Ectodermal cell (in vitro differentiated cells): ENCODE results near the gene AANAT. TPM values are rescaled to one million over a fixed set of nuclear protein-coding genes. Genes with fewer than 3 reads are reported as not detected.

Experiments used
- H3K27ac ChIP-seq: 2 replicates; pipeline ENCODE4 v1.7.0; 2013; ENCODE audit warnings: mild to moderate bottlenecking, low read depth, low read length; ENCODE audit not compliant: insufficient read depth, poor library complexity, severe bottlenecking
- H3K27me3 ChIP-seq: 2 replicates; pipeline ENCODE4 v1.7.0; 2013; ENCODE audit warnings: mild to moderate bottlenecking, low read length; ENCODE audit not compliant: insufficient read depth, control insufficient read depth, poor library complexity, severe bottlenecking
- H3K36me3 ChIP-seq: one replicate; pipeline ENCODE4 v1.7.0; 2013; ENCODE audit warnings: low read length; ENCODE audit not compliant: control insufficient read depth, insufficient read depth
- H3K4me1 ChIP-seq: one replicate; pipeline ENCODE4 v1.7.0; 2013; ENCODE audit warnings: low read length; ENCODE audit not compliant: control insufficient read depth, insufficient read depth
- H3K4me3 ChIP-seq: 2 replicates; pipeline ENCODE4 v1.7.0; 2013; ENCODE audit warnings: low read depth, low read length, control low read depth; ENCODE audit not compliant: insufficient read depth
- H3K9me3 ChIP-seq: 2 replicates; pipeline ENCODE4 v1.7.0; 2013; ENCODE audit warnings: mild to moderate bottlenecking, low read length, moderate library complexity; ENCODE audit not compliant: control insufficient read depth
- WGBS, 2 experiments: methylation state at CpG; one replicate each; pipeline ENCODE4 v1.1.7; 2013; ENCODE audit warnings: missing lambda C conversion rate in 2 of 2; 5-methylcytosine and 5-hydroxymethylcytosine counted together
- polyA plus RNA-seq, 4 experiments: library from polyadenylated mRNA; stranded (reverse); fragments of 50-300 nt; gene quantifications; one replicate each; pipeline ENCODE4 v1.2.3, GENCODE V29; 2013

Gene AANAT
- polyA plus RNA-seq (2013, experiment 1 of 4): 0.59 TPM
- not detected for polyA plus RNA-seq (2013, experiment 2 of 4)
- polyA plus RNA-seq (2013, experiment 3 of 4): not detected
- 1.0 TPM for polyA plus RNA-seq (2013, experiment 4 of 4)

DNA sequence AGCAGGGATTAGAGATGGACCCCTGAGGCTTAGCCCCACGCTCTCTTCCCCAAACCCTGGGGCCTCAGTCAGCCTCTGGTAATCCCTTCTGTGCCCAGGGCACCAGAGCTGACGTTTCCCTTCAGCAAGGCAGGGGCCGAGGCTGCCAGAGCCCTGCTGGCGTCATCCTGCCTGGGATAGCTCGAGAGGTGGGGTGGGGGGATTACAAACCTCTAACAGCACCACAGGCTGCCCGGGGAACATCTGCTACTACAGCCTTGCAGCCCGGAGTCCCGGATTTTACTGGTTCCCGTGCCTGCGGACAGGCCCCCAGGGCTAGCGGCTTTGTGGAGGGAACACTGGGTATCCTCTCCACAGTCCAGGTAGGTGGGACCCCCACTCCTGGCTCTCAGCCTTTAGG is at the start of gene AANAT:
Gene AANAT (plus strand): TSS at position 238 of the 400 bp plus-strand sequence. CDS start 1,144 bp downstream, outside the sequence.
- 35% methylated on average over 11 of the region's 11 CpGs for WGBS, 2 experiments
- peak within 1 kb of the TSS; percentile 66 for H3K27ac ChIP-seq
- no peaks in the 10 kb centered on the region for H3K9me3 ChIP-seq
- H3K4me3 ChIP-seq: no peak within 1 kb of the TSS
- no peaks in the 10 kb centered on the region for H3K27me3 ChIP-seq
- no peaks in the 10 kb centered on the region for H3K36me3 ChIP-seq
- peaks cover 12% of the 10 kb centered on the region for H3K4me1 ChIP-seq

DNA sequence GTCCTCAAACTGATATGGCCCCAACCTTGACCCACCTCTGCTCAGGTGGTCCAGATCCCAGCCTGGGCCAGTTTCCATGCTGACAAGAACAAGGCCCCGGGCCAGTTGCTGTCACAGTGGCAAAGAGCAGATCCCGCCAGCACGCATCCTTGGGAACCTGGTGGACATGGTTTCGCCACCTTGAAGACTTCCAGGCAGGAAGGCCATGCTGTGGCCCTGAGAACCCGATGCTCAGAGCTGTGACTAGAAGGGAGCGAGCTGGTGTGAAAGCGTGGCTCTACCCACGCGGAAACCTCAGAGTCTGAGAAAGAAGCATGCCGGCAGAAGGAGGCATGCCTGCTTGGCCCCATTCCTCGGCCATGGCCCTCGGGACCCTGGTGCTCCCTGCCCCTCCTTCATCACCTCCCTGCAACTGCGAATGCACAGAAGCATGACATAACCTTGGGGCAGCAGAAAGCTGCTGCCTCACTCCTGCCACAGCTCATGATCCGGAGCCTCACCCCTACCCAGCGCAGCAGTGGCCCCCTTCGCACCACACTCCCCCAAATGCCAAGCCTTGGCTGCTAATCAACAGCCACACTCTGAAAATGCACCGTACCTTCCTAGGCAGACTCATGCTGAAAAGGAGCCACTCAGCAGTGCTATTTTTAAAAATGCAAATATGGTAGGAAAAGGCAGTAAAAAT is 47.7 kb upstream of the AANAT start:
- WGBS, 2 experiments: 95 to 96% methylated on average over 17 of the region's 17 CpGs
- no peak overlapping the region for H3K27ac ChIP-seq
- H3K4me3 ChIP-seq: no peak overlapping the region
- peaks cover 9% of the 10 kb centered on the region for H3K4me1 ChIP-seq
- H3K36me3 ChIP-seq: no peaks in the 10 kb centered on the region
- H3K27me3 ChIP-seq: no peaks in the 10 kb centered on the region
- no peaks in the 10 kb centered on the region for H3K9me3 ChIP-seq

DNA sequence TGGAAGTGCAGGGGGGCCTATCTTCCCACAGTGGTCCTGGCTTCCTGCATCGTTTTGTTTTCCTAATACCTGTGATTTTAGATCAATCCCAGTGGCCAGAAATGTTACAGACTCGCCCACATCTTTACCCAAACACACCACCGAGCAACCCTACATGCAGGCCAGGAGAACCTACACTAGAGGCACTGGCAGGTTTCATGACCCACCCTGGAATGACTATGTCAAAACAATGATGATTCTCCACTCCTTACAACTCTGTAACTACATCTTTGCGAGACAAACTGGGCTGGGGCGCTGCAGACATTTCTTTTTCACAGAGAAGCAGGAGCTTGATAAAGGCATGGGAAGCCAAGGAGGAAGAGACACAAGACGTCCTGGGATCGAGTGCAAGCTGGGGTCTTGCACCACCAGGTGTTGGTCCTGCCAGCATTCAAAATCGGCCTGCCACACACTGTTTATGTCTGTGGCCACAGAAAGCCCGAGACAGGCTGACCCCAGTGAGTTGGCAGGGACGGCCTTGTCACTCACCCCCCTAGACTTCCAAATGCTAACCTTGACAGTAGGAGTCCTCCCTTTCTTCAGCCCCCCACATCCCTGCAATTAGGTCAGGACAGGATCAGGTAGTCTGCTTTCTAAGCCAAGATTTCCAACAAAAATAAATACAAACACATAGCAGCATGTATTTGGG is 46.9 kb upstream of the AANAT start:
- no peak overlapping the region for H3K27ac ChIP-seq
- 90 to 92% methylated on average over 10 of the region's 10 CpGs for WGBS, 2 experiments
- H3K4me1 ChIP-seq: peaks cover 4% of the 10 kb centered on the region
- H3K36me3 ChIP-seq: no peaks in the 10 kb centered on the region
- no peaks in the 10 kb centered on the region for H3K27me3 ChIP-seq
- H3K4me3 ChIP-seq: no peak overlapping the region
- H3K9me3 ChIP-seq: no peaks in the 10 kb centered on the region

DNA sequence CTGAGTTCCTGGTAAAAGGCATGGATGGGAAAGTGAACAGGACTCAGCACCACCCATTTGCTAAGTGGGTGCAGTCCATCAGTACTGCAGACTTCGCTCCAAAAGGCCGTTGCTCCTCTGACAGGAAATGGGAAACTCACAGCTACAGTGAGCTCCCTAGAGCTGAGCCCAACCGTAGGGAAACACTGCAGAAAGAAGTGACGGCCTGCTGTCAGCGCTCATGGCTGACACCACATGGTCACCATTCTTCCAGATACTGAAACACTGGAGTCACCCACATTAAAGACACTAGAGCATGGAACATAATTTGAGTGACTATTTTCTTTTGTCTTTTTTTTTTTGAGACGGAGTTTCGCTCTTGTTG is 46.4 kb upstream of the AANAT start:
- Histone ChIP-seq H3K9me3 (no peaks in the 10 kb centered on the region), H3K36me3 (no peaks in the 10 kb centered on the region), H3K27me3 (no peaks in the 10 kb centered on the region), H3K27ac (no peak overlapping the region), H3K4me3 (no peak overlapping the region), H3K4me1 (peaks cover 4% of the 10 kb centered on the region)
- WGBS, 2 experiments: 70 to 73% methylated on average over 7 of the region's 7 CpGs

DNA sequence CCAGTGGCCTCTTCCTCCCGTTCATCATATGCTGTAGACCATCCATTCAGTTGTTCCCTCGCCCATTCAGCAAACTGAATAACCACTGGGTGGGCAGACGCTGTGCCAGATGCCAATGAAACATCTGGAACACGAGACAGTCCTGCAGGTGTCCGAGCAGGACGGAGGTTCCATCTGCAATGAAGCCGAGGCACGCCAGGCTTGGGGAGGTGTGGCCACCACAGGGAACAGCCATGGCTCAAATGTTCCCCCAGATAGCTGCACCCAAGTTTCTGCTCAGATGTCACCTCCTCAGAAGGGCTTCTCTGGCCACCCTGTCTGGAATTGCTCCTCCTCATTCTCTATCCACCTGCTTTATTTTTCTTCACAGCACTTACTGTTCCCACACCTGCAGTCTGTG is 45.0 kb upstream of the AANAT start:
- Histone ChIP-seq H3K27ac (no peak overlapping the region), H3K9me3 (no peaks in the 10 kb centered on the region), H3K36me3 (no peaks in the 10 kb centered on the region), H3K4me3 (no peak overlapping the region), H3K27me3 (no peaks in the 10 kb centered on the region), H3K4me1 (peaks cover 4% of the 10 kb centered on the region)
- WGBS, 2 experiments: 94 to 95% methylated on average over 8 of the region's 8 CpGs

DNA sequence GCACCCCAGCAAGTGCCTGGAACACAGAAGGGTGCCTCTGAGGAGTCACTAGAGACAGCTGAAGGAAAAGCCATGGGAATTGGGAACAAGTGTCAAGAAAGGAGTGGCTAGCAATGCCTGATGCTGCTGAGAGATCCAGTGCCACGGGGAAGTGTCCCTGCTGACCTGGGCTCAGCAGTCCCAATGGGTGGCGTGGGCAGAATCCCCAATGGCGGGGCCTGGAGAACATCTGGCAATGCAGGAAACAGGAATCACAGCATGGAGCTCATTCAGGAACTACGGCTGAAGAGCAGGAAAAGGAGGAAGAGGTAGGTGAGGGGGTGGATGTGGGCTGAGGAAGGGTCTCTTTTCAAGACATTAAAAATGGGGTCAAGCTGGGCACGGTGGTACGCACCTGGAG is 44.5 kb upstream of the AANAT start:
- Histone ChIP-seq H3K27ac (no peak overlapping the region), H3K9me3 (no peaks in the 10 kb centered on the region), H3K27me3 (no peaks in the 10 kb centered on the region), H3K36me3 (no peaks in the 10 kb centered on the region), H3K4me1 (peaks cover 4% of the 10 kb centered on the region), H3K4me3 (no peak overlapping the region)
- WGBS, 2 experiments: 88 to 93% methylated on average over 6 of the region's 6 CpGs

DNA sequence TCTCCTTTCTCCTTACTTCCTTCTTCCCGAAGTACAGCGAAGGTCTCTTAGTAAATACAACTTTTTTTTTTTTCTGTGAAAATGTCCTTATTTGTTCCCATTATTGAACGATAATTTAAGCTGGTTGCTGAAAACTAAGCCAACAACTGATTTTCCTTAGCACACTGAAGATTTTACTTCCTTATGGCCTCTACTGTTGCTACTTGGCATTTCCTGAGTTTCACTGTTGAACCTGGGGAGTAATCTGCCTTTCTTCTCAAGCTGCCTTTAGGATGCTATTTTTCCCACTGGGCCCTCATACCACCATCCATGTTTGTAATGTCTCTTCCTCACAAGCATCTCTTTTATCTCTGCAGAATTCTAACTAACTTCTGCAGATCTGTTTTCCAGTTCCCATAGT is 40.5 kb upstream of the AANAT start:
- H3K27ac ChIP-seq: no peak overlapping the region
- no peak overlapping the region for H3K4me3 ChIP-seq
- 94 to 97% methylated on average over 3 of the region's 3 CpGs for WGBS, 2 experiments
- H3K4me1 ChIP-seq: peaks cover 2% of the 10 kb centered on the region
- H3K27me3 ChIP-seq: no peaks in the 10 kb centered on the region
- H3K9me3 ChIP-seq: no peaks in the 10 kb centered on the region
- no peaks in the 10 kb centered on the region for H3K36me3 ChIP-seq

DNA sequence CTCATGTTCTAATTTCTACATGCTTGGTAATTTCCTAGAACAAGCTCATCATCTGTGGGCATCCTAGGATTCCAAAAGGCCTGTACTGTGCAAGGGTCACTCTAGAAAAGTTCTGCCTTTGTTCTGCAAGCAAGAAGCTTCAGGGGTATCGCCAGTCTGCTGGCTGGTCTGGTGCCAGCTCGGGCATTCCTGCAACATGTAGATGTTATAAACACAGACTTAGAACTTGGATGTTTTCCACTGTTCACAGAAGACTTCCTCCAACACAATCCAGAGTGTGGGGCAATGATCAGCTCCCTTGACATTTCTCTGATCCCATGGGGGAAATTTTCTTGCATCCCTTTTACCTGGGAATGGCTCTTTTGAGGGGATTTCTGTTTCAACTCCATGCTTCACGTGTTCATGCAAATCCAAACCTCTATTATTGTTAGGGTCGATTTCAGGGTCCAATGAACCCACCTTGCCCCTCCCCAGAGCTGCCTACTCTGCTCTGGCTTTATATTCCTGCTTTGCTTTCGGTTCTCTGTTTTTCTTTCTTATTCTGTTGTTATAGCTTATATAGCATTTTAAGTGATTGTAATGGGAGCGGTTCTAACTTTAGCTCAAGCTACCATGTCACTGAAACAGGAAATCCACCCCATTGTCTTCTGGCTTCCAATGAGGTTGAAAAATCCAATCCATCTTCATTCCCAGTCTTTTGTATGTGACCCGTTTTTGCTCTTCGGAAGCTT is 39.7 kb upstream of the AANAT start:
- no peak overlapping the region for H3K27ac ChIP-seq
- no peaks in the 10 kb centered on the region for H3K27me3 ChIP-seq
- 93% methylated on average over 7 to 8 of the region's 8 CpGs for WGBS, 2 experiments
- H3K4me1 ChIP-seq: peaks cover 6% of the 10 kb centered on the region
- H3K4me3 ChIP-seq: no peak overlapping the region
- no peaks in the 10 kb centered on the region for H3K36me3 ChIP-seq
- H3K9me3 ChIP-seq: no peaks in the 10 kb centered on the region

DNA sequence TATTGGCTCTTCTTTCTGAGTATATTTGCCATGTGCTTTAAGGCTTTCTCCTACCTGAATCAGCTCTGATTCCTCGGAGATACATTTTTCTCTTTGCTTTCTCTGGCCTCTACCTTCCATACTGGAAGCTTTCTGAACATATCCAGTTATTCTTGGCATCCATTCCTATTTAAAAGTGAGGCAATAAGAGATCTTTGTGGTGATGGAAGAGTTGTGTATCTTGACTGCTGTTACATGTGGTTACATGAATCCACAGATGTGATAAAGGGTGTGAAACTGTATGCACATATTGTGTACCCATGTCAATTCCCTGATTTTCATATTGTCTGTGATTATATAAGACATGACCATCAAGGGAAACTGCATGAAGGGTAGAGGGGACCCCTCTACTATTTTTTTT is 38.9 kb upstream of the AANAT start:
- H3K27ac ChIP-seq: no peak overlapping the region
- peaks cover 6% of the 10 kb centered on the region for H3K4me1 ChIP-seq
- no peaks in the 10 kb centered on the region for H3K27me3 ChIP-seq
- H3K4me3 ChIP-seq: no peak overlapping the region
- no peaks in the 10 kb centered on the region for H3K9me3 ChIP-seq
- no peaks in the 10 kb centered on the region for H3K36me3 ChIP-seq
- 100% methylated on average over 1 of the region's 1 CpG for WGBS, 2 experiments

DNA sequence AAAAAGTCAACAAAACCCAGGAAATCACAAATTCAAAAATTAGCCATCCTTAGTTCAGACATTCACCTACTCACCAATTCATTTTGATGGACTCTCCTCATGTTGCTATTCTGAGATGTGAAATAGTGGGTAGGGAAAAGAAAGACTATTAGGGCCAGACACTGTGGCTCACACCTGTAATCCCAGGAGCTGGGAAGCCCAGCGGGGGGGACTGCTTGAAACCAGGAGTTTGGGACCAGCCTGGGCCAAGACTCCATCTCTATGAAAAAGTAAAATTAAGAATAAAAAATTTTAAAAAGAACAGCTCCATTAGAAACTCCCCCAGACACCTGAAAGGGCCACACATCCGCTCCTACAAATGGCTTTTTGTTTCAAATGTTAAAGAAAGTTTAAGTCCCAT is 35.9 kb upstream of the AANAT start:
- H3K4me1 ChIP-seq: peaks cover 6% of the 10 kb centered on the region
- no peaks in the 10 kb centered on the region for H3K36me3 ChIP-seq
- H3K9me3 ChIP-seq: no peaks in the 10 kb centered on the region
- no peaks in the 10 kb centered on the region for H3K27me3 ChIP-seq
- 68 to 80% methylated on average over 2 of the region's 2 CpGs for WGBS, 2 experiments
- H3K4me3 ChIP-seq: no peak overlapping the region
- no peak overlapping the region for H3K27ac ChIP-seq
